ENCODE data around the gene TSHZ2. TPM values are rescaled to one million over a fixed set of nuclear protein-coding genes. Genes with fewer than 3 reads are reported as not detected.

TSHZ2 gene
- total RNA-seq, 1 donor from 2014 or later = 5.2 TPM

GRCh38 chr20:52954849-52955248, 17.3 kb upstream of the TSHZ2 start:
- DNase-seq (no peak), ATAC-seq (no peak)
- Histone ChIP-seq H3K4me1 (no peaks in the 10 kb centered on the region), H3K36me3 (no peaks in the 10 kb centered on the region), H3K9me3 (no peaks in the 10 kb centered on the region), H3K4me3 (no peak overlapping the region), H3K27me3 (no peaks in the 10 kb centered on the region), H3K27ac (no peak overlapping the region)
- intact Hi-C loops (cut with DNase I) = no loop called here
- no peak for TF ChIP-seq CTCF (IDR thresholded peaks at IDR 0.05)

GRCh38 chr20:52958211-52958610, 13.9 kb upstream of the TSHZ2 start:
- Histone ChIP-seq H3K36me3 (no peaks in the 10 kb centered on the region), H3K4me3 (no peak overlapping the region), H3K4me1 (no peaks in the 10 kb centered on the region), H3K27ac (no peak overlapping the region), H3K27me3 (peaks cover 4% of the 10 kb centered on the region), H3K9me3 (no peaks in the 10 kb centered on the region)
- ATAC-seq (no peak), DNase-seq (no peak)
- no peak for TF ChIP-seq CTCF (IDR thresholded peaks at IDR 0.05)
- intact Hi-C loops (cut with DNase I) = no loop called here

DNA sequence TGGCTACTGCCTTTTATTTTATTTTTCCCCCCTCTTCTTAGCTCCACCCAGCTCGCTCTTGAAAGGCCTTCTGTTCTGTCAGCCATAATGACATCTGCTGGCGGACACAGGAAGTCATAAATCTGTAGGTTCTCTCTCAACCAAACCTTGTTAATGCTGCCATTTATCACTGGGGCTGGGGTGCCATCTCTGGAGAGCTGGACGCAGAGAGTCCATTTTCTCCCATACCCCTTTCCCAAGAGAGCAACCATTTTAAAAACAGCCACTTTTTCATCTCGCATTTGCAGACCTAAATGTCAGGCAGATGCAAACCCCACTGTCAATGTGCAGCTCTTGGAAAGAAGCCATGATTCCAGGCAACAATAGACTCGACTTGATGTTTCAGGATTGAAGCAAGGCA, 13.0 kb upstream of the TSHZ2 start:
- TF ChIP-seq CTCF (IDR thresholded peaks at IDR 0.05) = no peak
- no peak for DNase-seq
- peaks cover 4% of the 10 kb centered on the region for H3K27me3 ChIP-seq
- no peak overlapping the region for H3K4me3 ChIP-seq
- no peaks in the 10 kb centered on the region for H3K4me1 ChIP-seq
- intact Hi-C loops (cut with DNase I) = no loop called here
- H3K36me3 ChIP-seq = no peaks in the 10 kb centered on the region
- ATAC-seq = no peak
- H3K27ac ChIP-seq = no peak overlapping the region
- no peaks in the 10 kb centered on the region for H3K9me3 ChIP-seq

GRCh38 chr20:52962183-52962582, 10.0 kb upstream of the TSHZ2 start:
- TF ChIP-seq CTCF (IDR thresholded peaks at IDR 0.05) = no peak
- DNase-seq (no peak), ATAC-seq (no peak)
- Histone ChIP-seq H3K4me1 (no peaks in the 10 kb centered on the region), H3K9me3 (no peaks in the 10 kb centered on the region), H3K36me3 (no peaks in the 10 kb centered on the region), H3K27me3 (peaks cover 9% of the 10 kb centered on the region), H3K4me3 (no peak overlapping the region), H3K27ac (no peak overlapping the region)
- intact Hi-C loops (cut with DNase I) = no loop called here

- no peak overlapping the region for H3K27ac ChIP-seq
- no peaks in the 10 kb centered on the region for H3K9me3 ChIP-seq
- peaks cover 9% of the 10 kb centered on the region for H3K27me3 ChIP-seq
- intact Hi-C loops (cut with DNase I) = no loop called here
- no peaks in the 10 kb centered on the region for H3K36me3 ChIP-seq
- no peak for DNase-seq
- H3K4me1 ChIP-seq = no peaks in the 10 kb centered on the region
- no peak overlapping the region for H3K4me3 ChIP-seq
- no peak for ATAC-seq
- no peak for TF ChIP-seq CTCF (IDR thresholded peaks at IDR 0.05)
Observed at GRCh38 chr20:52963131-52963530, 9.0 kb upstream of the TSHZ2 start.

DNA sequence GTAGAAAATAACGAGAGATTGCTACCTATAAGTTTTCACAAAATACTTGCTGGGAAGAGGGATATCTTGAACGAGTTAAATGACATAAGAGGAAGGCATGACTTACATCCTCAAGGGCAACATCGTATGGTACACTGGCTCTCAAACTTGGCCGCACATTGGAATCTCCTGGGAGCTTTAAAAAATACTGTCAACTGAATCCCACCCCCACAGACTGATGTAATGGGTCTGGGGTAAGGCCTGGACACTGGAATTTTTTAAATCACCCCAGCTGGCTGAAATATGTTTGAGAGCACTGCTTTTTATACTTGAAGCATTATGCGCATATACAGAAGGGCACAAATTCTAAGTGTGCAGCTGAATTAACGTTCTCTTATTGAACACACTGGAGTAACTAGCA, 8.0 kb upstream of the TSHZ2 start:
- Histone ChIP-seq H3K27ac (no peak overlapping the region), H3K9me3 (no peaks in the 10 kb centered on the region), H3K4me1 (no peaks in the 10 kb centered on the region), H3K27me3 (peaks cover 9% of the 10 kb centered on the region), H3K36me3 (no peaks in the 10 kb centered on the region), H3K4me3 (no peak overlapping the region)
- no peak for ATAC-seq
- no peak for DNase-seq
- no peak for TF ChIP-seq CTCF (IDR thresholded peaks at IDR 0.05)
- intact Hi-C loops (cut with DNase I) = no loop called here

Measured in upper lobe of right lung (tissue), 1 donor.